Left renal pelvis (tissue), 4 donors: Measurements from ENCODE around the gene NENF. TPM values are rescaled to one million over a fixed set of nuclear protein-coding genes. Genes with fewer than 3 reads are reported as not detected.
"Not testable (repeated sequence)": the region's sequence is repeated elsewhere in the genome, so short reads cannot be mapped to it uniquely, and the experiment has no call there.

ENCODE experiments used
- DNase-seq, 4 donors: peaks; one replicate each; pipeline ENCODE4 v3.0.0-alpha.2; 2013; ENCODE audit warnings: low read depth in 4 of 4, low spot score in 3 of 4
- polyA plus RNA-seq, 4 donors: library from polyadenylated mRNA; unstranded; fragments of 120-200 nt; gene quantifications; one replicate each; pipeline ENCODE4 v1.2.1, GENCODE V29; 2013; ENCODE audit not compliant: insufficient read length in 4 of 4

The NENF gene
- 10 to 100 TPM; 36.9 to 83.7 (median 41.1) TPM for polyA plus RNA-seq

GRCh38 chr1:212432661-212433576, at the start of gene NENF:
NENF (plus strand) TSS chr1:212432920; CDS start chr1:212432944, 24 bp downstream.
- DNase-seq, result peak in 1 of 4 donors; percentile 45

GRCh38 chr1:212386029-212386428, 46.7 kb upstream of the NENF start:
- no peak for DNase-seq

GRCh38 chr1:212388985-212389716, 43.6 kb upstream of the NENF start:
- DNase-seq, result no peak

- DNase-seq, result not testable (repeated sequence)
Measured at GRCh38 chr1:212395678-212396437, 36.9 kb upstream of the NENF start.

- DNase-seq, result no peak
Measured at GRCh38 chr1:212396638-212397037, 36.1 kb upstream of the NENF start.

- DNase-seq, result no peak
Measured at GRCh38 chr1:212397171-212397570, 35.5 kb upstream of the NENF start.

GRCh38 chr1:212401042-212401441, 31.7 kb upstream of the NENF start:
- DNase-seq, result no peak

- no peak for DNase-seq
Measured at GRCh38 chr1:212401838-212402582, 30.7 kb upstream of the NENF start.

- DNase-seq, result no peak
Measured at GRCh38 chr1:212402666-212403321, 29.9 kb upstream of the NENF start.

- DNase-seq, result no peak
Measured at GRCh38 chr1:212410231-212410820, 22.4 kb upstream of the NENF start.

- DNase-seq, result no peak
Measured at GRCh38 chr1:212412374-212412773, 20.3 kb upstream of the NENF start.

- DNase-seq, result no peak
Measured at GRCh38 chr1:212413902-212414327, 18.8 kb upstream of the NENF start.

GRCh38 chr1:212414328-212415106, 18.2 kb upstream of the NENF start, which contains the start of gene PACC1:
PACC1 (minus strand) TSS chr1:212414886; CDS start chr1:212414757, 129 bp downstream.
- peak; percentile 76 to 80 (median 76) for DNase-seq

- no peak for DNase-seq
Measured at GRCh38 chr1:212415107-212415841, 17.4 kb upstream of the NENF start.

- DNase-seq, result no peak
Measured at GRCh38 chr1:212421165-212421564, 11.6 kb upstream of the NENF start.

GRCh38 chr1:212423879-212424278, 8.8 kb upstream of the NENF start:
- no peak for DNase-seq

- no peak for DNase-seq
Measured at GRCh38 chr1:212428496-212428895, 4.2 kb upstream of the NENF start.

GRCh38 chr1:212430416-212430815, 2.3 kb upstream of the NENF start:
- no peak for DNase-seq
